HFF-Myc (cell line): ENCODE data around the gene MADD.

Source experiments
- DNase-seq: peaks from one replicate; pipeline ENCODE4 v3.0.0-alpha.2; 2011; ENCODE audit warnings: low read depth; ENCODE audit errors: extremely low read depth
- H3K4me3 ChIP-seq: replicated peaks from 2 replicates; pipeline ENCODE4 v1.5.1; 2011; ENCODE audit warnings: low read depth, mild to moderate bottlenecking, control low read depth, low read length
- CTCF ChIP-seq: IDR thresholded peaks from 2 replicates; pipeline ENCODE4 v1.5.1; 2012; ENCODE audit warnings: mild to moderate bottlenecking, low read depth, low read length, control low read depth; ENCODE audit errors: missing control alignments

Gene MADD

GRCh38 chr11:47379317-47379716 lies 109.4 kb downstream of the MADD start:
- TF ChIP-seq CTCF = no peak
- H3K4me3 ChIP-seq = no peak overlapping the region
- no peak for DNase-seq
